ENCODE measurements around the gene CDH23. TPM values are rescaled to one million over a fixed set of nuclear protein-coding genes. Genes with fewer than 3 reads are reported as not detected.

CDH23 gene
- total RNA-seq, 2 donors from 2014 or later = 28.5 to 58.7 TPM

DNA sequence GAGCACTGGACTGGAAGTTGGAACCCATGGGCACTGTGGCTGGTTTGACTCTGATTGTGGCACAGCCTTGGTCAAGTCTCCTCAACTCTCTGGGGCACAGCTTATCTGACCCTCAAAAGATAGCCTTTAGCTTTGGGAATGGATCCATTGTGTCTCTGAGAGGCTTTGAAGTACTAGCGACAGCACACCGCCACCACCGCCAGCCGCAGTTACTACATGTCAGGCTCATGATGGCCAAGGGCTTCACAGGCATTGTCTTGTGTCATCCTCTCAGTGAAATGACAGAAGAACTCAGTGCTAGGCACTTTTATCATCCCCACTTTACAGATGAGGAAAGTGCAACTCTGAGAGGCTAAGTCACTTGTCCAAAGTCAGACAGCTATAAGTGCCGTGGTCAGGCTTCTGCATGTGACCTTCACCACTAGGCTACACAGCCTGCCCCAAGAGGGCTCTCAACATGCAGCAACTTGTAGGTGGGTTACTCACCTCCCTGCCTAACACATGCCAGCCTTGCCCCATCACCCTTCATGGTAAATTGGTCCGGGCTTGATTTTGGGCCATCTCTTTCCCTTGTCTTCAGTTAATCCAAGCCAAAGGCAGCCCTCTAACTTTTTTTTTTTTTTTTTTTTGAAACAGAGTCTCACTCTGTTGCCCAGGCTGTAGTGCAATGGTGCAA, 278.7 kb downstream of the CDH23 start:
- ATAC-seq (no peak), DNase-seq (no peak)
- Histone ChIP-seq H3K27ac (no peak overlapping the region), H3K4me3 (no peak overlapping the region), H3K27me3 (no peaks in the 10 kb centered on the region), H3K4me1 (no peaks in the 10 kb centered on the region), H3K36me3 (replicated peaks in 1 of 2; ENCODE audit: insufficient read depth in 1 of 2, low read depth in 2 of 2) (no peaks in the 10 kb centered on the region), H3K9me3 (no peaks in the 10 kb centered on the region)
- intact Hi-C loops (cut with DNase I) = no loop called here
- TF ChIP-seq, protein P1, sequence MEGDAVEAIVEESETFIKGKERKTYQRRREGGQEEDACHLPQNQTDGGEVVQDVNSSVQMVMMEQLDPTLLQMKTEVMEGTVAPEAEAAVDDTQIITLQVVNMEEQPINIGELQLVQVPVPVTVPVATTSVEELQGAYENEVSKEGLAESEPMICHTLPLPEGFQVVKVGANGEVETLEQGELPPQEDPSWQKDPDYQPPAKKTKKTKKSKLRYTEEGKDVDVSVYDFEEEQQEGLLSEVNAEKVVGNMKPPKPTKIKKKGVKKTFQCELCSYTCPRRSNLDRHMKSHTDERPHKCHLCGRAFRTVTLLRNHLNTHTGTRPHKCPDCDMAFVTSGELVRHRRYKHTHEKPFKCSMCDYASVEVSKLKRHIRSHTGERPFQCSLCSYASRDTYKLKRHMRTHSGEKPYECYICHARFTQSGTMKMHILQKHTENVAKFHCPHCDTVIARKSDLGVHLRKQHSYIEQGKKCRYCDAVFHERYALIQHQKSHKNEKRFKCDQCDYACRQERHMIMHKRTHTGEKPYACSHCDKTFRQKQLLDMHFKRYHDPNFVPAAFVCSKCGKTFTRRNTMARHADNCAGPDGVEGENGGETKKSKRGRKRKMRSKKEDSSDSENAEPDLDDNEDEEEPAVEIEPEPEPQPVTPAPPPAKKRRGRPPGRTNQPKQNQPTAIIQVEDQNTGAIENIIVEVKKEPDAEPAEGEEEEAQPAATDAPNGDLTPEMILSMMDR (IDR thresholded peaks at IDR 0.05) = no peak
- no peak for TF ChIP-seq POLR2A (IDR thresholded peaks at IDR 0.05)
- WGBS, 2 donors = 94 to 96% methylated on average over 6 of the region's 6 CpGs

DNA sequence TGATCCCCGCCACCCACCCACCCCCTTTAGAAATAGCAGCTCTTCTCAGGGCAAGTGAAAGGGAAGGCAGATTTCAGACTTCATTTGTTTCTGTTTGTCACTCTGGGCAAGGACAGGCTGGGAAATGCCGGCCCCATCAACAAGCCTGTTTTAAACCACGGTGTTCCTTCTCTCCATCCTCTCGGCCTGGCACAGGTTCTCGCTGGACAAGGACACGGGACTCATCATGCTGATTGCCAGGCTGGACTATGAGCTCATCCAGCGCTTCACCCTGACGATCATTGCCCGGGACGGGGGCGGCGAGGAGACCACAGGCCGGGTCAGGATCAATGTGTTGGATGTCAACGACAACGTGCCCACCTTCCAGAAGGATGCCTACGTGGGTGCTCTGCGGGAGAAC, 280.5 kb downstream of the CDH23 start:
- H3K27ac ChIP-seq = no peak overlapping the region
- H3K27me3 ChIP-seq = no peaks in the 10 kb centered on the region
- DNase-seq (no peak), ATAC-seq (no peak)
- intact Hi-C loops (cut with DNase I) = no loop called here
- H3K4me3 ChIP-seq = no peak overlapping the region
- no peaks in the 10 kb centered on the region for H3K9me3 ChIP-seq
- no peaks in the 10 kb centered on the region for H3K36me3 ChIP-seq (replicated peaks in 1 of 2; ENCODE audit: insufficient read depth in 1 of 2, low read depth in 2 of 2)
- WGBS, 2 donors = 65 to 75% methylated on average over 16 to 17 of the region's 17 CpGs
- no peaks in the 10 kb centered on the region for H3K4me1 ChIP-seq
- TF ChIP-seq, protein P1 (IDR thresholded peaks at IDR 0.05) = no peak
- no peak for TF ChIP-seq POLR2A (IDR thresholded peaks at IDR 0.05)

DNA sequence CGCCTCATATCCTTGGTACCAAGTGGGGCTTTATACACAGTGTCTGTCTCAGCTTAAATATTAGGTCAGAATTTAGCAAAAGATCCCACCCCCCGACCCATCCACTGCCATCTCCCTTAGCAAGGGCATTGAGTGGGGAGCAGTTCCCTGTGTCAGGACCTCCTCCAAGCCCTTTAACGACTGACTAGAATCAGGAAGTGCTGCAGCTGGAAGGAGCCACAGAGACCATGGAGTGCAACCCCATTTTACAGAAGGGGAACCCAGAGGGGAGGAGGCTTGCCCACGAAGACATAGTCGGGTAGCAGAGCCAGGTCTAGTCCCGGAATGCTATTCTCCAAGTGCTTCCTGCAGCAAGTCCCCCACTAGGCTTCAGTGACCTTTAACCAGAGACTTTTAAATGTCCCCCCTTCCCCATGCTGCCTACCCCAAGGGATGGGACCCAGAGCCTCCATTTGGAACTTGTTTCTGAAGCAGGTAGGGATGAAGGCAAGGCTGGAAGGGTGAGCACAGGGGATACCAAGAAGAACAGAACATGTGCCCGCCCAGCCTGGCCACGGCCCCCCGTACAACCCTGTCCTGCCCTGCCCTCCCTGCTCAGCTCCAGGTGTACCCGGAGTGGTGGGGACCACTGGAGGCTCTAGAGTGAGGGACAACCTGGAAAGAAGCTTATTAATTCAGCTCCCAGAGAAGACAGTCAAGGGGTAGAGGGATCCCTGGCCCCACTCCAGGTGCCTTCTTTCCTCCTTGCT, 281.5 kb downstream of the CDH23 start:
- ATAC-seq = no peak
- WGBS, 2 donors = 57 to 68% methylated on average over 8 to 10 of the region's 10 CpGs

DNA sequence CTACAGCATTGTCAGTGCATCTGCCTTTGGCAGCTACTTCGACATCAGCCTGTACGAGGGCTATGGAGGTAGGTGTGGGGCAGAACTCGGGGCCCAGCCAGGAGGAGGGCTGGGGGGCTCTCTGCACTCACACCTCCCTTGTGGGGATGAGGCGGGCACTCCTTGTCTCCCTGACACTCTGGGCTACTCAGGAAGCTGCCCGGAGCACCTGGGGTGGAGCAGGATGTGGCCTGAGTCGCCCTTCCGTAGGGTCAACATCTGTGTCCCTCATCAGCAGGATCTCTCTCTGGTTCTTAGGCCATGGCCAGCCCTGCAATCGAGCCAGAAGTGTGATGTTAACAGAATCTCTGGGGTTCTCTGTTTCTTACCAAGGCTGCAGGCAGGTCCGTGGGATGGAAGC, 282.7 kb downstream of the CDH23 start:
- H3K4me3 ChIP-seq = no peak overlapping the region
- H3K36me3 ChIP-seq (replicated peaks in 1 of 2; ENCODE audit: insufficient read depth in 1 of 2, low read depth in 2 of 2) = no peaks in the 10 kb centered on the region
- intact Hi-C loops (cut with DNase I) = no loop called here
- H3K4me1 ChIP-seq = no peaks in the 10 kb centered on the region
- no peak for DNase-seq
- H3K9me3 ChIP-seq = no peaks in the 10 kb centered on the region
- WGBS, 2 donors = 68 to 76% methylated on average over 9 of the region's 9 CpGs
- no peak for TF ChIP-seq POLR2A (IDR thresholded peaks at IDR 0.05)
- TF ChIP-seq, protein P1 (IDR thresholded peaks at IDR 0.05) = no peak
- no peaks in the 10 kb centered on the region for H3K27me3 ChIP-seq
- H3K27ac ChIP-seq = no peak overlapping the region
- ATAC-seq = no peak

More for the DNA sequence above, 281.5 kb downstream of the CDH23 start:
- H3K9me3 ChIP-seq = no peaks in the 10 kb centered on the region
- H3K27me3 ChIP-seq = no peaks in the 10 kb centered on the region
- H3K36me3 ChIP-seq (replicated peaks in 1 of 2; ENCODE audit: insufficient read depth in 1 of 2, low read depth in 2 of 2) = no peaks in the 10 kb centered on the region
- H3K4me1 ChIP-seq = no peaks in the 10 kb centered on the region
- H3K27ac ChIP-seq = no peak overlapping the region
- intact Hi-C loops (cut with DNase I) = no loop called here
- DNase-seq = no peak
- H3K4me3 ChIP-seq = no peak overlapping the region
- TF ChIP-seq, protein P1 (IDR thresholded peaks at IDR 0.05) = no peak
- no peak for TF ChIP-seq POLR2A (IDR thresholded peaks at IDR 0.05)
